ENCODE data around the gene P2RY6. TPM values are rescaled to one million over a fixed set of nuclear protein-coding genes. Genes with fewer than 3 reads are reported as not detected.

P2RY6 gene
- total RNA-seq, 2 donors from 2014 or later, result 0.31 to 0.37 TPM

DNA sequence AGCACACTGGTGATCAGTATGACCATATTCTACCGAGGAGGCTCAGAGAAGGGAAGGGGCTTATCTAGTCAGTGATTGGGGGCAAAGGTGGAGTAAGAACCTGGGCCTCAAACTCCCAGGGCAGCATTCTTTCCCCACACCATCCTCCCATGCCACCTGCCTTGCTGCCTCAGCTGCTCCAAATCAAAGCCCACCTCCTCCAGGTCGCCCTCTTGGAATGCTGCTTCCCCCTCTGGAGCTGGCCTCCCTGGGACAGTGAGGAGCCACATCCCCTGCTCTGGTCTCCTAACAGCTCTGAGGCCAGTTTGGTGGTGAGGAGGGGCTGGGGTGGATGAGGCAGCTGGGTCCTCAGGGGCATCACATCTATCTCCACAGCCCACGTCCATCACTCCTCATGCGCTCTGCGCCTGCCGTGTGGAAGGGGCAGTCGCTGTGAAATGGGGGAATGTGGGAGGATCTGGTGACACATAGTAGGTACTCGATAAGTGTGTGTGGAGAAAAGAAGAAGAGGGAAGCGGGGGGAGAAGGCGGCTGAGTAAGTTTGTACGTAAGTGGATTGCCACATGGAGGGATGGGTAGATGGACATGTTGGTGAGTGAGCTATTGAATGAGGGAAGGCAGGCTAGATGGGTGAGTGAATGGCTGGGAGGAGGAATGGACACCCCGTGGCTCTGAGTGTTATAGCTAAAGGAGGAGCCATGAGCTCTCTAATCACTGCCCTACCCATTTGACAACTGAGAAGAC is 19.8 kb downstream of the P2RY6 start:
- no peaks in the 10 kb centered on the region for H3K9me3 ChIP-seq (ENCODE audit: control insufficient read depth, low read length)
- no peak for DNase-seq
- H3K27ac Mint-ChIP-seq, result no peak overlapping the region
- no peak for TF ChIP-seq CTCF (conservative IDR thresholded peaks at IDR 0.05)
- H3K36me3 Mint-ChIP-seq (ENCODE audit: low read depth), result no peaks in the 10 kb centered on the region
- no peaks in the 10 kb centered on the region for H3K4me1 ChIP-seq (ENCODE audit: control insufficient read depth, insufficient read depth, low read length)
- 87 to 96% methylated on average over 4 to 12 of the region's 12 CpGs for WGBS, 2 experiments (ENCODE audit: insufficient coverage in 1 of 2, insufficient read length in 1 of 2)
- no peaks in the 10 kb centered on the region for H3K9me3 Mint-ChIP-seq
- no peaks in the 10 kb centered on the region for H3K27me3 ChIP-seq (ENCODE audit: control insufficient read depth, insufficient read depth, low read length, poor library complexity, severe bottlenecking)
- H3K4me3 ChIP-seq (ENCODE audit: low read length), result no peak overlapping the region
- H3K4me3 Mint-ChIP-seq, result no peak overlapping the region
- H3K4me1 Mint-ChIP-seq, result peaks cover 5% of the 10 kb centered on the region
- H3K36me3 ChIP-seq (ENCODE audit: control insufficient read depth, insufficient read depth, low read length), result no peaks in the 10 kb centered on the region
- H3K27ac ChIP-seq (ENCODE audit: low read depth, low read length), result no peak overlapping the region
- H3K9ac ChIP-seq (ENCODE audit: extremely low read depth, low read length, poor library complexity, severe bottlenecking), result no peak overlapping the region
- peaks cover 20% of the 10 kb centered on the region for H3K27me3 Mint-ChIP-seq (ENCODE audit: insufficient read depth)

GRCh38 chr11:73292525-73292894 is 20.4 kb downstream of the P2RY6 start:
- Mint-ChIP-seq H3K4me1 (peaks cover 5% of the 10 kb centered on the region), H3K36me3 (ENCODE audit: low read depth) (no peaks in the 10 kb centered on the region), H3K27ac (no peak overlapping the region), H3K9me3 (no peaks in the 10 kb centered on the region), H3K27me3 (ENCODE audit: insufficient read depth) (peaks cover 20% of the 10 kb centered on the region), H3K4me3 (no peak overlapping the region)
- Histone ChIP-seq H3K9ac (ENCODE audit: extremely low read depth, low read length, poor library complexity, severe bottlenecking) (no peak overlapping the region), H3K9me3 (ENCODE audit: control insufficient read depth, low read length) (no peaks in the 10 kb centered on the region), H3K27me3 (ENCODE audit: control insufficient read depth, insufficient read depth, low read length, poor library complexity, severe bottlenecking) (no peaks in the 10 kb centered on the region), H3K4me3 (ENCODE audit: low read length) (no peak overlapping the region), H3K27ac (ENCODE audit: low read depth, low read length) (no peak overlapping the region), H3K4me1 (ENCODE audit: control insufficient read depth, insufficient read depth, low read length) (no peaks in the 10 kb centered on the region), H3K36me3 (ENCODE audit: control insufficient read depth, insufficient read depth, low read length) (no peaks in the 10 kb centered on the region)
- no peak for DNase-seq
- WGBS, 2 experiments (ENCODE audit: insufficient coverage in 1 of 2, insufficient read length in 1 of 2), result 54% methylated on average over 4 of the region's 5 CpGs; no CpG with 5 or more reads in 1 of the 2 experiments
- no peak for TF ChIP-seq CTCF (conservative IDR thresholded peaks at IDR 0.05)

DNA sequence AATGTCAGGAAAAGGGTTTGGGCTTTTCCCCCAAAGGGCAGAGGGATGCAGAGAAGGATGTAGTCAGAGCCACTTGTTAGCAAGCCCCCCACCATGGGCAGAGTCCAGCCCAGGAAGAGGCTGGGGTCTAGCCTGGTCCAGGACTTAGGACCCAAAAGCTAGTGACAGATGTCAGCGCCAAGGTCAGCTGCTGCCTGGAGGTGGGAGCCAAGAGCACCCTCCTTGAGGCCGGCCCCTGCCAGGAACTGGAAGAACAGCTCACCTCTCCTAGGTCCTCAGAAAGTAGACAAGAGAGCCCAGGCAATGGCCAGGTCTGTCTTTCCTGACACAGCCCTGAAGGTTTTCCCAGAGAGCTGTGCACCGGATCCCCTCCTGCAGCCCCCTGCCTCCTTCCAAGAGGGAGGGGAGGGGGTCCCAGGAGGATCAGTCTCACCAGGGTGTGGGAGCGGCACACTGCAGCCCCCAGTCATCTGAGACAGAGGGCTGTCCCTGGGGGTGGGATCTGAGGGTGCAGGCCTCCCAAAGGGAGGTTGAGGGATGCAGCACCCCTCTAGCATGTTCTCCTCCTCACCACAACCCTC is 21.3 kb downstream of the P2RY6 start:
- WGBS, 2 experiments (ENCODE audit: insufficient coverage in 1 of 2, insufficient read length in 1 of 2), result 87 to 100% methylated on average over 2 to 3 of the region's 4 CpGs
- no peaks in the 10 kb centered on the region for H3K4me1 ChIP-seq (ENCODE audit: control insufficient read depth, insufficient read depth, low read length)
- H3K4me1 Mint-ChIP-seq, result peaks cover 5% of the 10 kb centered on the region
- H3K9ac ChIP-seq (ENCODE audit: extremely low read depth, low read length, poor library complexity, severe bottlenecking), result no peak overlapping the region
- H3K36me3 ChIP-seq (ENCODE audit: control insufficient read depth, insufficient read depth, low read length), result no peaks in the 10 kb centered on the region
- H3K27ac ChIP-seq (ENCODE audit: low read depth, low read length), result no peak overlapping the region
- H3K27me3 Mint-ChIP-seq (ENCODE audit: insufficient read depth), result peaks cover 20% of the 10 kb centered on the region
- no peak for DNase-seq
- no peak overlapping the region for H3K4me3 ChIP-seq (ENCODE audit: low read length)
- H3K9me3 Mint-ChIP-seq, result no peaks in the 10 kb centered on the region
- no peak overlapping the region for H3K27ac Mint-ChIP-seq
- no peaks in the 10 kb centered on the region for H3K9me3 ChIP-seq (ENCODE audit: control insufficient read depth, low read length)
- no peaks in the 10 kb centered on the region for H3K27me3 ChIP-seq (ENCODE audit: control insufficient read depth, insufficient read depth, low read length, poor library complexity, severe bottlenecking)
- no peaks in the 10 kb centered on the region for H3K36me3 Mint-ChIP-seq (ENCODE audit: low read depth)
- TF ChIP-seq CTCF (conservative IDR thresholded peaks at IDR 0.05), result no peak
- H3K4me3 Mint-ChIP-seq, result no peak overlapping the region
